Nasal cavity respiratory epithelium epithelial cell of viscerocranial mucosa (primary cell): ENCODE measurements around the gene CST5. TPM values are rescaled to one million over a fixed set of nuclear protein-coding genes. Genes with fewer than 3 reads are reported as not detected.

Source experiments
- total RNA-seq: library from RNA; depleted of rRNA; stranded (reverse); fragments of >200 nt; gene quantifications from 2 replicates; pipeline ENCODE4 v1.2.3, GENCODE V29; 2014

CST5 gene, protein sequence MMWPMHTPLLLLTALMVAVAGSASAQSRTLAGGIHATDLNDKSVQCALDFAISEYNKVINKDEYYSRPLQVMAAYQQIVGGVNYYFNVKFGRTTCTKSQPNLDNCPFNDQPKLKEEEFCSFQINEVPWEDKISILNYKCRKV
- total RNA-seq = not detected in 2 replicates

GRCh38 chr20:23879328-23879798 lies at the start of gene CST5:
CST5 (minus strand) TSS chr20:23879748; CDS start chr20:23879676, 72 bp downstream.

DNA sequence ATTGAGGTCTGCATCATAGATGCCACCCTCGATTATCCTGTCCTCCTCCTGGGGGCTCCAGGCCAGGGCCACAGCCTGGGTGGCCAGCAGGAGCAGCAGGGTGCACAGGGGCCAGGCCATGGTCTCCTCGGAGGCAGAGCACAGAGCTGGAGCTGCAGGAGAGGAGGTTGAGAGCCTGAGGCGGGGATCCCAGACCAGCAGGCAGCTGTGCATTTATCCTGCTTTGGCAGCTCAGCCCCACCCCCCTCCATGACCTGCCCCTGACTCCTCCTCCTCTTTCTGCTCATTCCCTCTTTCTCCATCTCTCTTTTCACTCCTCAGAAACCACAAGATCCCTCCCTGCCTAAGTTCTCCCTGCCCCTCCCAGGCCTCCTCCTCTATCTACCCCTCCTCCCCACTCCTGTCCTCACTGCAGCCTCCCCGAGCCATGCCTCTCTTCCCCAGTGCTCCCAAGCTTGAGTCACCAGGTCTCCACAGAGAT lies 53.0 kb downstream of the CST5 start, which contains the start of gene CST2:
Gene CST2 (minus strand): TSS at position 189 of the 481 bp plus-strand sequence. CDS start 69 bp downstream, at position 120.

Other genes starting within 250 kb of the CST5 start
- gene CST3, start 241.8 kb downstream of the CST5 start, total RNA-seq = 84.1 and 226 TPM in 2 replicates
- gene CST4, start 190.7 kb downstream of the CST5 start, total RNA-seq = not detected in 2 replicates
- not detected in 2 replicates for gene CST1, start 128.8 kb downstream of the CST5 start, total RNA-seq
- gene CST2, start 53.0 kb downstream of the CST5 start, total RNA-seq = 0.14 TPM in 1 of 2 replicates, not detected in the other
- gene GGTLC1, start 109.0 kb upstream of the CST5 start, total RNA-seq = not detected in 2 replicates